ENCODE data around the gene DNAH14. TPM values are rescaled to one million over a fixed set of nuclear protein-coding genes. Genes with fewer than 3 reads are reported as not detected.

The DNAH14 gene
- total and polyA plus RNA-seq, 9 of the 15 experiments (the other 6 are each of a cell fraction or from before 2014, with no cell fraction given), result 58.4 to 142 (median 98.4) TPM

DNA sequence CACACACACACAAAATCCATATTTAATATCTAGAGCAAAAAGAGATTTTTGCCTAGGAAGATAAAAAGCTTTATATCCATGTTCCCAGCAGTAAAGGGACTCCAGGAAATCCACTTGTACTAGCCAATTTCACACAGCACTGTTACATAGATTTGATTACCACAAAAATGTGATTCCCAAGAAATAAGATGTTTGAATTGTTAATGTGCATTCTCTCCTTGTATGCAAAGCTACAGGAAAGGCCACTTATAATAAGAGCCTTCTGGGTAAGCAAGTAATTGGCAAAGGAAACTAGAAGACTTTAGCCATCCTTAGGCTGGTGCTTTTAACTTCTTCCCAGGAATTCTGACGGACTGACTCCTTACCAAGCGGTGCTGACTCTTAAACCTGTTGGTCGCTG, 409.1 kb downstream of the DNAH14 start:
- intact Hi-C loops (cut with micrococcal nuclease) (no loop called here), in situ Hi-C loops (cut with MboI) (no loop called here)
- no peak for ATAC-seq
- Histone ChIP-seq H3K36me3 (ENCODE audit: control insufficient read depth, insufficient read depth, low read length) (no peaks in the 10 kb centered on the region), H3K4me2 (ENCODE audit: insufficient read depth, low read length) (no peak overlapping the region), H3K9me1 (ENCODE audit: control insufficient read depth, insufficient read depth, low read length) (no peaks in the 10 kb centered on the region), H4K20me1 (replicated peaks; ENCODE audit: control insufficient read depth, insufficient read depth, low read length) (no peaks in the 10 kb centered on the region), H3K4me3 (no peak overlapping the region), H3K9ac (ENCODE audit: insufficient read depth in 1 of 2, low read depth in 2 of 2, low read length in 2 of 2) (no peak overlapping the region), H2AFZ (ENCODE audit: low read depth, low read length) (no peak overlapping the region), H3K79me2 (ENCODE audit: control insufficient read depth, insufficient read depth, low read length) (no peaks in the 10 kb centered on the region), H3K9me3 (replicated peaks; ENCODE audit: control insufficient read depth, insufficient read depth, low read depth, low read length) (peaks cover 6% of the 10 kb centered on the region), H3K27me3 (ENCODE audit: control insufficient read depth in 2 of 2, insufficient read depth in 2 of 2, low read length in 2 of 2) (peaks cover 4% of the 10 kb centered on the region in 2 experiments; a peak in 1 of 5 replicates), H3K4me1 (replicated peaks in 1 of 2; ENCODE audit: control insufficient read depth in 2 of 2, insufficient read depth in 2 of 2, low read length in 2 of 2) (no peaks in the 10 kb centered on the region), H3K27ac (ENCODE audit: extremely low read depth, low read depth, low read length) (no peak overlapping the region)
- ChIA-PET POLR2A (interaction anchor here (0.8 kb wide), 1 partner anchor 18 kb away, joined by 4 read pairs; no protein-coding TSS in a partner anchor), CTCF (ENCODE audit: low intra/inter-chr PET ratio) (no interaction called here)
- BruUV-seq (replicated peaks), result no TSS peak
- TF ChIP-seq BRD4 (IDR thresholded peaks at IDR 0.05), result no peak
- TF ChIP-seq, protein P1, sequence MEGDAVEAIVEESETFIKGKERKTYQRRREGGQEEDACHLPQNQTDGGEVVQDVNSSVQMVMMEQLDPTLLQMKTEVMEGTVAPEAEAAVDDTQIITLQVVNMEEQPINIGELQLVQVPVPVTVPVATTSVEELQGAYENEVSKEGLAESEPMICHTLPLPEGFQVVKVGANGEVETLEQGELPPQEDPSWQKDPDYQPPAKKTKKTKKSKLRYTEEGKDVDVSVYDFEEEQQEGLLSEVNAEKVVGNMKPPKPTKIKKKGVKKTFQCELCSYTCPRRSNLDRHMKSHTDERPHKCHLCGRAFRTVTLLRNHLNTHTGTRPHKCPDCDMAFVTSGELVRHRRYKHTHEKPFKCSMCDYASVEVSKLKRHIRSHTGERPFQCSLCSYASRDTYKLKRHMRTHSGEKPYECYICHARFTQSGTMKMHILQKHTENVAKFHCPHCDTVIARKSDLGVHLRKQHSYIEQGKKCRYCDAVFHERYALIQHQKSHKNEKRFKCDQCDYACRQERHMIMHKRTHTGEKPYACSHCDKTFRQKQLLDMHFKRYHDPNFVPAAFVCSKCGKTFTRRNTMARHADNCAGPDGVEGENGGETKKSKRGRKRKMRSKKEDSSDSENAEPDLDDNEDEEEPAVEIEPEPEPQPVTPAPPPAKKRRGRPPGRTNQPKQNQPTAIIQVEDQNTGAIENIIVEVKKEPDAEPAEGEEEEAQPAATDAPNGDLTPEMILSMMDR (IDR thresholded peaks at IDR 0.05 in 2 of 3, conservative IDR thresholded peaks at IDR 0.05 in 1 of 3; ENCODE audit: insufficient read depth in 2 of 3, low read depth in 1 of 3, low read length in 3 of 3), result no peak
- TF ChIP-seq ZNF311 (CRISPR knock-in tag; IDR thresholded peaks at IDR 0.05), result no peak
- TF ChIP-seq, protein P2, sequence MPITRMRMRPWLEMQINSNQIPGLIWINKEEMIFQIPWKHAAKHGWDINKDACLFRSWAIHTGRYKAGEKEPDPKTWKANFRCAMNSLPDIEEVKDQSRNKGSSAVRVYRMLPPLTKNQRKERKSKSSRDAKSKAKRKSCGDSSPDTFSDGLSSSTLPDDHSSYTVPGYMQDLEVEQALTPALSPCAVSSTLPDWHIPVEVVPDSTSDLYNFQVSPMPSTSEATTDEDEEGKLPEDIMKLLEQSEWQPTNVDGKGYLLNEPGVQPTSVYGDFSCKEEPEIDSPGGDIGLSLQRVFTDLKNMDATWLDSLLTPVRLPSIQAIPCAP (CRISPR knock-in tag; IDR thresholded peaks at IDR 0.05; ENCODE audit: borderline replicate concordance), result no peak
- TF ChIP-seq FOXA1 (IDR thresholded peaks at IDR 0.05; ENCODE audit: borderline replicate concordance), result no peak
- no peak for TF ChIP-seq ZFP36 (IDR thresholded peaks at IDR 0.05; ENCODE audit: low read depth, low read length, partially characterized antibody)
- no peak for TF ChIP-seq TEAD2 (tag; IDR thresholded peaks at IDR 0.05)
- no peak for TF ChIP-seq HMGN3 (IDR thresholded peaks at IDR 0.05; ENCODE audit: borderline replicate concordance, extremely low read depth, insufficient read length, low read depth, low read length)
- no peak for TF ChIP-seq ZNF282 (CRISPR knock-in tag; IDR thresholded peaks at IDR 0.05)
- no peak for TF ChIP-seq ZNF140 (CRISPR knock-in tag; IDR thresholded peaks at IDR 0.05)
- WGBS (ENCODE audit: insufficient coverage, low coverage, missing lambda C conversion rate), result 0% methylated on average over 3 of the region's 3 CpGs
- DNase-seq (ENCODE audit: extremely low read depth in 1 of 4, low spot score in 3 of 4), result no peak
- FAIRE-seq, result no peak

Data from K562 (cell line).